Stimulated activated naive CD4-positive, alpha-beta T cell treated with Interleukin-2 at 50 U/mL for 16 hours (primary cell): ENCODE results near the gene NCEH1.
"Not testable (repeated sequence)": the region's sequence is repeated elsewhere in the genome, so short reads cannot be mapped to it uniquely, and the experiment has no call there.

Experiments used
- DNase-seq: peaks from one replicate; lab custom pipeline; 2025; lab: John Stamatoyannopoulos, UW

Gene NCEH1, protein sequence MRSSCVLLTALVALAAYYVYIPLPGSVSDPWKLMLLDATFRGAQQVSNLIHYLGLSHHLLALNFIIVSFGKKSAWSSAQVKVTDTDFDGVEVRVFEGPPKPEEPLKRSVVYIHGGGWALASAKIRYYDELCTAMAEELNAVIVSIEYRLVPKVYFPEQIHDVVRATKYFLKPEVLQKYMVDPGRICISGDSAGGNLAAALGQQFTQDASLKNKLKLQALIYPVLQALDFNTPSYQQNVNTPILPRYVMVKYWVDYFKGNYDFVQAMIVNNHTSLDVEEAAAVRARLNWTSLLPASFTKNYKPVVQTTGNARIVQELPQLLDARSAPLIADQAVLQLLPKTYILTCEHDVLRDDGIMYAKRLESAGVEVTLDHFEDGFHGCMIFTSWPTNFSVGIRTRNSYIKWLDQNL

DNA sequence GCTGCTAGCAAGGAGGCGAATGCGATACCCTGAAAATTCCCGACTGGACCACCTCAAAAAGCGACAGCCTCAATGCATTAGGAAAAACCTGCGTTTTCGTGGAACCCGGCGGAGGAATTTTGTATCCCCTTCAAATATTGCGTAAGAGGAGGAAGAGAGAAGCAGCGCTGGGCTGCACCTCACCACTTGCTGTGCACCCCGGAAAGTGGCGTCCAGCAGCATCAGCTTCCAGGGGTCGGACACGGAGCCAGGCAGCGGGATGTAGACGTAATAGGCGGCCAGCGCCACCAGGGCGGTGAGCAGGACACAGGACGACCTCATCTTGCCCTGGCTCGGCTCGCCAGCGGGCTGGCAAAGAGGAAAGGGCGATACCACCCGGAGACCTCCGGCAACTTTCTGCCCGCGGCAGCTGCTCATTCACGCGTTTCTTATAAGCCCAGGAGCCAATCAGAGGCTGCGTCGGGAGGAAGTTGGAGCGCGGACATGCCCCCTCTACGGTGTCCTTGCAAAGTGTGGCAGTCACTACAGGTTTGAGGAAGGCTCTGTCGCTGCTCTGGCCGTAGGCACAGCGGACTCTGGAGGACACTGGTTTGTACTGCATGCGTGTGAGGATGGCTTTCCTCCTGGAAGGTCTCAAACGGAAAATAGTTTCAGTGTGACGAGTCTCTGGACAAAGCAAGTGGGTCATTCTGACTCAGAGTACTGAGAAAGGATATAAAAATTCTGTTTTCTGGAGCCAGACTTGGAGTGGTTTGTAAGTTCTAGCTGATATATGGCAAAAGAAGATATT is at the start of gene NCEH1:
NCEH1 (minus strand) TSS at position 404 of the 790 bp plus-strand sequence; CDS start at position 321, 83 bp downstream.
- peak; percentile 65 for DNase-seq

- DNase-seq: not testable (repeated sequence)
Measured at GRCh38 chr3:172760416-172760815, 49.5 kb upstream of the NCEH1 start.

- no peak for DNase-seq
Measured at GRCh38 chr3:172753125-172753524, 42.3 kb upstream of the NCEH1 start.

DNA sequence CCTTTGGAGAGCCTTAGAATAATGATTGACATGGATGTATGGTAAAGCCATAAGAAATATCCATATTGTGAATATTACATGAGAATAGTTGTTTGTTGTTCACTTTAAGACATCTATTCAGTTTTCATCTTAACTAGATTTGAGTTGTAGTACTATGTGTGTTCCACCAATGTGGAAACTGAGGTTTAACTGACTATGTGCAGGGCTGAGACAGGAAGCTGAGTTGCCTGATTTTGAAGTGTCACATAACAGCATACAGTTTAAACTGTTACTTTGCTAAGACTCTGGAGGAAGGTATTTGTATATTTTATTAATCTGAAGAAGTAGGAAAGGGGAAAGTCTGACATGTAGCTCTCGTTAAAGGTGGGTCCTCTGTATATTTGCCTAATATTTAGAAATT is 41.8 kb upstream of the NCEH1 start:
- no peak for DNase-seq

GRCh38 chr3:172751175-172751704 is 40.4 kb upstream of the NCEH1 start:
- no peak for DNase-seq

- peak; percentile 97 for DNase-seq
Measured at GRCh38 chr3:172750368-172751174, 39.7 kb upstream of the NCEH1 start, which contains the start of gene ECT2. Gene ECT2, plus strand, starts transcription at chr3:172750726. Its CDS starts 3,805 bp downstream, at chr3:172754531.

DNA sequence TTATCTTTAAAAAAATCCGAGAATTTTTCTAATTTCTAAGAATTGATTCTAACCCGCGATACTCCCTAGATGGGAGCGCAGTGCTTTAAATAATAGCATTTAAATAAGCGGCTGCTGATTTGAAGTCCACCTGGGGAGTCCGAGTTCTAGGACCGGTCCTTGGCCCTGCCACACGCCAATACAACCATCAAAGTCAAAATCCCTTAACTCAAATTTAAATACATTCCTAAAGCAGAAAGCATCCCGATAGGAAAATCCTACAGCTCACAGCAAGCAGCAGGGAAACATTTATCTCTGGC is 39.2 kb upstream of the NCEH1 start:
- DNase-seq: no peak

DNA sequence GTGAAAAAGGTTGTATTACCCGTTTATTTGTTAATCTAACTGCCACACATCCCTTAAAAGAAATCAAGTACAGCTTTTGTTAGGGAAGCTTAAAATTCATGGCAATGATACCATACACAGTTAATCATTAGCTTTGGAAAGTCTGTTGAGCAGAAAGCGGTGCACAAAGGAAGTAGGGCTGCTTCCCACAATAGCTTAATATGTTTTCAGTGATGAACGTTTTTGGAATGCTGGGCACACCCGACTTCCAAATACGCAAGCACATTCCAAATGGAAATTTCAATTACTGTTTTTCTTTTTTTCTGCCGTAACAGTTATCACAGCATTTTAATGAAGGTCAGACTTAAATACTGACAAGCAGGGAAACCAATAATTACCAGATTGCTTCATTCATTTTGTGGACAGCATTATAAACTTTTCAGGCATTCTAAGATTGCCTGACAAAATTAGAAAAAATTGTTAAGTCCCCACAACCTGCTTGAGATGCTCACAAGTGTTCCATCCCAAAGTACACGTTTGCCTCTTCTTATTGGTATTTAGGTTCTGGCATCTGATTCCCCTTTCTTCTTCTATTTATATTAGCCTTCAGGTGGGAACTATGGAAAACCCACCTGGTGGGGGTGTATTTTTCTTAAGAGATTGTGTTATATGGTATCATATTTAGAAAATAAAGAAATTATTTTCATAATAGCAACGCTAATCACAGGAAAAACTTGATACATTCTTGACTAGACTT is 38.5 kb upstream of the NCEH1 start:
- no peak for DNase-seq

DNA sequence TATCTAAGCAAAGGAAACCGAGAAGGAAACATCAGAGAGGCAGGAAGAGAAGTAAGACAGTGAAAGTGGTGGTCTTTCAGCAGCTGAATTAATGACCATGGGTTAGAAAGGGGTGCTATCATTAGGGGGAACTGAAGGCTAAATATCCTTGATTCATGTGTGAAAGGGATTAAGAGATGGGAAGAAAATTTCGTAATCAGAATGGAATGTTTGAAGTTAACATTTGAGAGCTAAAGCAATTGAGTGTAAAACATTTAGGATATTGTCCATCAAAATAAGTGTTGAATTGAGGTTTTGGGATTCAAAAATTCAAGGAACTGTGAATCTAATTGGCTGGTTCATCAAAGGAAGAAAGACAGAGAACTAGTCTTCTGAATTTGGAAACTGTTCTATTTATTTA is 35.6 kb upstream of the NCEH1 start:
- DNase-seq: no peak

DNA sequence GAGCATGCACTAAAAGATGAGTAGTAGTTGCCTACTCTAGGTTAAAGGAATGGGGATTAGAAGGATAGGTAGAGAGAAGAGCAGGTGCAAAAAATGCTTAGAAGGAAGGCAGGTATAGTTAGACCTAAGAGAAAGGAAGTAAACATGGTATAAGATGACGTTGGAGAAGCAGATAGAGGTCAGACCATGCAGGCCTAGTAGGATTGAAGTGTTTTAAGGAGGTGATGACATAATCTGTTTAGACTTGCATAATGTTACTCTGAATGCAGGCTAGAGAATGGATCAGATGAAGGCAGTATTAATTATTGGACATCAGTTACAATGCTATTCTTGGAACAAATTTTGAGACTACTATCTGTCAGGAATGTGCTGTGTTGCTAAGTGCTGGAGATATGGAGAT is 28.6 kb upstream of the NCEH1 start:
- no peak for DNase-seq

DNA sequence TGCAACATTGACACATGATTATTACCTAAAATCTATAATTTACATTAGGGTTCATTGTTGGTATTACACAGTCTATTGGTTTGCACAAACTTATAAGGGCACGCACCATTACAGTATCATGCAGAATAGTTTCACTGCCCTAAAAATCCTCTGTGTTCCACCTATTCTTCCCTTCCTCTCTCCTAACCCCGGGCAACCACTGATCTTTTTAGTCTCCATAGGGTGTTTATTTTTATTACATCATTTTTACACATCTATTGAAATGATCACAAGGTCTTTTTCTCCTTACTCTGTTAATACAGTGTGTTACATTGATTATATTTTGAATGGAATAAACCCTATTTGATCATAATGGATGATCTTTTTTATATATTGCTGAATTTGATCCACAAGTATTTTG is 24.1 kb upstream of the NCEH1 start:
- DNase-seq: no peak

- no peak for DNase-seq
Measured at GRCh38 chr3:172726380-172726779, 15.5 kb upstream of the NCEH1 start.

GRCh38 chr3:172722536-172723040 is 11.7 kb upstream of the NCEH1 start:
- DNase-seq: not testable (repeated sequence)

DNA sequence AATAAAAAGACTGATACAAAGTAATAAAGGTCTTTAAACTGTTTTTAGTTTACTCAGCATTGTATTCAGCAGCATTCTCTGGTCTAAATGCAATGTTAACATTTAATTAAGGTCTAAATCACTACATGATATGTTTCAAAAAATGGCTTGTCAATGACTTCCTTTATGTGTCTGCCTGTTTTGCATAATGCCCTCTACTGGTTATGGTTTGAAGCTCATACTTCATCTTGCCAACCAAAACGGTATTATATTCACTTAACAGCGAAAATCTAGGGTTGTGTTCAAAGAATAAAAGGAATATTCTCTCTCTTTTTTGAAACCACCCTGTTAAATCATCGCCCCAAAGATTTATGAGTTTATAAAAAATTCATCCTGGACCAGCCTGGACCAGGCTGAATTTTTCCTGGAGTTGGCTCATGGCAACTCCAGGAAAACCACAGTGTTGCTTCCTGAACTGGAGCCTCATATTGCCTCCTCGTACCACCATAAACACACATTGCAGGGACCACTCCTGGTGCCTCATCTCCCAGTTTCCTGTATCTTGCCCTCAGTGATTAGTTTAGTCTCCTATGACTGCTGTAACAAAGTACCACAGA is 6.7 kb upstream of the NCEH1 start:
- no peak for DNase-seq

GRCh38 chr3:172716476-172716875 is 5.6 kb upstream of the NCEH1 start:
- no peak for DNase-seq

DNA sequence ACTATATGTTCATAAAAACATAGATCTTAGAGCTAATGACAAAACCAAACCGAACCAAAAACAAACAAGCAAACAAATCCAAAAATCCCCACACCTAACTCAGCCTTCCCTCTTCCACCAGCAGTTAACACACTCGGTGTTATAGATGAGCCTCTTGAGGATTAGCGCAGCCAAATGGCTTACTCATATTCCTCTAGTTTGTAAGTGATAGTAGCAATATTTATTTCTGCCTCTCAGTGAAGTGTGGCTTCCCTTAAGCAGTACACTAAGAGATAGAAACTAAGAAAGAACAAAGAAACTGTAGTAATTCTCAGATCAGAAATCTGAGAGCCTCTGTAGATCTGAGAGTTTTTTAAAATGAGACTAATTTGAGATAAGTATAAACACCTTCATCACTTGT is 2.4 kb upstream of the NCEH1 start:
- DNase-seq: no peak

DNA sequence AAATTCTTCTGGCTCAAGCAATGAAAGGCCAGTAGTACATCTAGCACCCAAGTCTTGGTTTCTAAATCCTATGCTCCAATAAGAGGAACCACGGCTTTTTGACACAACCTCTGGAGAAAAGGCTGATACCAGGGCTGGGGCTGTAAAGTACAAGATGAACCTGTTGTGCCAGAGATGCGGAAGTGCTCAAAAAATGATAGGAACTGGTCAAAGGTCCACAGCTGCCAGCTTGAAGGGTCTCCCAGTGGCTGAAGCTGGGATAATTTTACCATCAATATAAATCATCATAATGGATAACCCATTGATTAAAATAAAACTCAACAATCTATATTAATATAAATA is 558 bp upstream of the NCEH1 start:
- no peak for DNase-seq

DNA sequence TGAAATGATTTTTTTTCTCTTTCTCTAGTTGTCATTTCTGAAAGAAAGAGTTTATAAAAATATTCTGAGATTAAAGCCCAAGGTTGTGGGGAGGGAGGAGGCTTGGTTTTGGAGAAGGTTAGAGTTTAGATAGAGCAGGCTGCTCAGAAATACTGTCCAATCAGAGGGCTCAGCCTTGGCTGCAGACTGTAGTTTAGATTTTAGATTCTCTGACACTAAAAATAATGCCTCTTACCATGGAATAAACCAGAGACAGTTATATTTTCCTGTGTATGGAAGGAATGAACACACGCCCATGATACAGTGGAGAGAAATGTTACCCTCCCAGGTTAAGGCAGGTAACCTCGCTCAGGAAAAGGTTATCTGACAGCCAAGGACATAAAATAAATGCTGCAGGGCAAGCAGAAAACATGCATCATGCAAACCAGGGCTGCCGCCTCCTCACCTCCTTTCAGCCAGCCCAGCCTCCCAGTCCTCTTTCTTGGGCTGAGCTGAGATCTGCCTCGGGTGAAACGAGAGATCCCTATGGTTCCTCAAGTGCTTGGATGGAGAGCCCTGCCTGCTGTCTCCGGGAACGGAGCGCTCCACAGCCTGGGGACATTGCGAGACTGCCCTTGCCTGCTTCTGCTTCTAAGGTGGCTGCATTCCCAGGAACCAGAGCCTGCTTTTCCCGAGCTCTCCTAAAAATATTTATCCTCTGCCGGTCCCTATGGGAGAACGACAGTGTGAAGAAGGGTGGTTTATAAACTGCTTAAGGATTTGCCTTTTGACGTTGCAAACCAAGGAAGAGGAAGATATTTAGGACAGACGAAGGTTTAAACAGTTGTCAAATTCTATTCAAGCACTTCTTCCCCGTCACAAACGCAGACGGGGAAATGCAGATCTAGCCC is 848 bp downstream of the NCEH1 start:
- DNase-seq: peak; percentile 3

- DNase-seq: no peak
Measured at GRCh38 chr3:172708921-172709773, 1.7 kb downstream of the NCEH1 start.
